Adrenal gland (tissue), 12 donors: Measurements from ENCODE around the gene TMEM270. TPM values are rescaled to one million over a fixed set of nuclear protein-coding genes. Genes with fewer than 3 reads are reported as not detected.

Experiments used
- DNase-seq, 7 donors: peaks; one replicate each; pipeline ENCODE4 v3.0.0-alpha.2; 2019 to 2020
- H3K27ac ChIP-seq, 5 donors: fragments of 200-600 bp; sonication (generic) in 4 of 5; 1 replicate in 3 of 5; 2 replicates in 2 of 5; pipeline versions ENCODE4 v1.5.1 to v1.8.0; 2016 to 2020; ENCODE audit warnings: mild to moderate bottlenecking in 1 of 5
- H3K27me3 ChIP-seq: fragments of 200-600 bp; 2 replicates; pipeline ENCODE4 v1.8.0; 2021
- H3K36me3 ChIP-seq, 2 donors: fragments of 200-600 bp; replicated peaks in 1 of 2; 1 replicate in 1 of 2; 2 replicates in 1 of 2; pipeline versions ENCODE4 v1.5.1 to v1.8.0; 2018 to 2022
- H3K4me1 ChIP-seq, 2 donors: fragments of 200-600 bp; replicated peaks in 1 of 2; 1 replicate in 1 of 2; 2 replicates in 1 of 2; pipeline versions ENCODE4 v1.5.1 to v1.8.0; 2018 to 2021
- H3K4me3 ChIP-seq, 4 donors: fragments of 200-600 bp; sonication (generic) in 3 of 4; one replicate each; pipeline ENCODE4 v1.5.1; 2016 to 2018
- H3K9me3 ChIP-seq, 3 donors: fragments of 200-600 bp; sonication (generic) in 1 of 3; replicated peaks in 1 of 3; 1 replicate in 2 of 3; 2 replicates in 1 of 3; pipeline versions ENCODE4 v1.5.1 to v1.8.0; 2016 to 2021
- CTCF ChIP-seq, 6 experiments: fragments of 450-650 bp in 4 of 6; fragments of 200-600 bp in 2 of 6; sonication (generic) in 1 of 6; IDR thresholded peaks; 1 replicate in 5 of 6; 2 replicates in 1 of 6; pipeline versions ENCODE4 v1.5.1 to v1.8.0; 2016 to 2021; ENCODE audit warnings: antibody characterized with exemption in 6 of 6, mild to moderate bottlenecking in 2 of 6, moderate library complexity in 1 of 6
- POLR2A ChIP-seq, 2 donors: fragments of 450-650 bp; IDR thresholded peaks; one replicate each; pipeline ENCODE4 v1.6.1; 2017; ENCODE audit warnings: antibody characterized with exemption in 2 of 2, mild to moderate bottlenecking in 2 of 2, moderate library complexity in 1 of 2
- WGBS, 4 donors: extraction: QIAGEN DNeasy Blood & Tissue Kit in 2 of 4; methylation state at CpG; one replicate each; pipeline versions ENCODE4 v1.1.5 to v1.1.7; 2013 to 2017; 5-methylcytosine and 5-hydroxymethylcytosine counted together
- intact Hi-C, 2 donors: fragments of 100-400 bp; cut with DNase I; formaldehyde crosslinking; loops; one replicate each; pipeline versions ENCODE4 v1.14.1 to v1.15.0; 2022 to 2023
- polyA plus RNA-seq, 3 donors: library from polyadenylated mRNA; stranded (reverse); fragments of 200-250 nt in 2 of 3; fragments of 350-450 nt in 1 of 3; fragmentation: Illumina TruSeq in 1 of 3; extraction: RNeasy Lipid Tissue Mini Kit (QIAGEN cat#74804) in 1 of 3; gene quantifications; one replicate each; pipeline ENCODE4 v1.2.3, GENCODE V29; 2013 to 2014
- total RNA-seq, 9 donors: library from RNA; depleted of rRNA in 4 of 9; stranded (reverse); fragments of >200 nt in 4 of 9; fragments of 120-200 nt in 1 of 9; fragmentation: NEBNext Ultra II Directional in 1 of 9; extraction: Animal tissue kit (Norgen Biotek cat#: 25700) in 1 of 9; gene quantifications; one replicate each; pipeline versions ENCODE4 v1.1.0 to v1.2.4, GENCODE V29; 2013 to 2023
- donor health status: healthy with polysubstance abuse.
- donor health status: Bipolar disorder and iron deficiency.
- donor health status: DM: yes; HTN: yes; CAD: no.
- donor health status: DM: no; HTN: no; CAD: no.
- donor health status: DM: no; HTN: no; CAD: no.
- donor health status: DM: yes; HTN: yes; CAD: no.

Gene TMEM270
- total and polyA plus RNA-seq, 12 donors: 0.20 to 0.56 TPM; not detected in 10

GRCh38 chr7:73909051-73909941 lies 48.3 kb downstream of the TMEM270 start:
- peak in 1 of 7 donors; percentile 34 for DNase-seq
- 56 to 59% (median 57%) methylated on average over 9 to 13 of the region's 13 CpGs for WGBS, 4 donors
- Histone ChIP-seq H3K27ac (no peak overlapping the region), H3K9me3 (no peaks in the 10 kb centered on the region), H3K36me3 (no peaks in the 10 kb centered on the region), H3K4me1 (no peaks in the 10 kb centered on the region), H3K27me3 (no peaks in the 10 kb centered on the region), H3K4me3 (no peak overlapping the region)
- TF ChIP-seq CTCF (IDR thresholded peaks at IDR 0.05) (no peak), POLR2A (IDR thresholded peaks at IDR 0.05) (no peak)
- intact Hi-C loops: no loop called here

- H3K9me3 ChIP-seq: no peaks in the 10 kb centered on the region
- no peaks in the 10 kb centered on the region for H3K4me1 ChIP-seq
- H3K27ac ChIP-seq: no peak overlapping the region
- WGBS, 4 donors: 76 to 88% (median 82%) methylated on average over 4 to 7 of the region's 7 CpGs
- H3K36me3 ChIP-seq: no peaks in the 10 kb centered on the region
- TF ChIP-seq CTCF (IDR thresholded peaks at IDR 0.05): no peak
- no peak for TF ChIP-seq POLR2A (IDR thresholded peaks at IDR 0.05)
- intact Hi-C loops: no loop called here
- H3K27me3 ChIP-seq: no peaks in the 10 kb centered on the region
- DNase-seq: no peak
- no peak overlapping the region for H3K4me3 ChIP-seq
These were observed 49.0 kb downstream of the TMEM270 start for GRCh38 chr7:73909996-73910395.

GRCh38 chr7:73912223-73912622 lies 51.3 kb downstream of the TMEM270 start:
- Histone ChIP-seq H3K27ac (no peak overlapping the region), H3K27me3 (no peaks in the 10 kb centered on the region), H3K36me3 (no peaks in the 10 kb centered on the region), H3K4me1 (no peaks in the 10 kb centered on the region), H3K4me3 (no peak overlapping the region), H3K9me3 (no peaks in the 10 kb centered on the region)
- no peak for DNase-seq
- intact Hi-C loops: no loop called here
- TF ChIP-seq POLR2A (IDR thresholded peaks at IDR 0.05) (no peak), CTCF (IDR thresholded peaks at IDR 0.05) (no peak)
- 73 to 89% (median 83%) methylated on average over 4 to 5 of the region's 5 CpGs for WGBS, 4 donors

Other genes starting within 250 kb of the TMEM270 start
- gene MLXIPL, start 236.6 kb upstream of the TMEM270 start, total RNA-seq: 100 to 1,000 TPM in 1 of 9 donors, 10 to 100 TPM in 7, under 1 TPM in 1; under 0.01 to 117 (median 41.0) TPM
- 100 to 1,000 TPM in 2 of 3 donors, 10 to 100 TPM in 1; 10.3 to 586 (median 248) TPM for gene MLXIPL, start 236.6 kb upstream of the TMEM270 start, polyA plus RNA-seq
- 1 to 10 TPM in 6 of 9 donors, under 1 TPM in 3; 0.54 to 7.0 (median 2.0) TPM for gene VPS37D, start 193.3 kb upstream of the TMEM270 start, total RNA-seq
- 1 to 10 TPM in 2 of 3 donors, under 1 TPM in 1; 0.20 to 2.0 (median 1.4) TPM for gene VPS37D, start 193.3 kb upstream of the TMEM270 start, polyA plus RNA-seq
- gene DNAJC30, start 177.7 kb upstream of the TMEM270 start, total RNA-seq: 10 to 100 TPM in 7 of 9 donors, 1 to 10 TPM in 2; 7.1 to 28.2 (median 16.1) TPM
- 10 to 100 TPM in 2 of 3 donors, 1 to 10 TPM in 1; 9.9 to 14.8 (median 13.9) TPM for gene DNAJC30, start 177.7 kb upstream of the TMEM270 start, polyA plus RNA-seq
- gene BUD23, start 177.6 kb upstream of the TMEM270 start, total RNA-seq: 10 to 100 TPM; 34.7 to 69.4 (median 60.2) TPM
- 100 to 1,000 TPM in 2 of 3 donors, 10 to 100 TPM in 1; 79.5 to 123 (median 115) TPM for gene BUD23, start 177.6 kb upstream of the TMEM270 start, polyA plus RNA-seq
- gene STX1A, start 141.5 kb upstream of the TMEM270 start, total RNA-seq: 1 to 10 TPM in 8 of 9 donors, under 1 TPM in 1; 0.52 to 8.0 (median 4.5) TPM
- 10 to 100 TPM in 1 of 3 donors, 1 to 10 TPM in 2; 5.3 to 28.1 (median 7.2) TPM for gene STX1A, start 141.5 kb upstream of the TMEM270 start, polyA plus RNA-seq
- 10 to 100 TPM; 13.0 to 23.6 (median 18.3) TPM for gene ABHD11, start 122.4 kb upstream of the TMEM270 start, total RNA-seq
- 10 to 100 TPM; 15.4 to 41.6 (median 39.2) TPM for gene ABHD11, start 122.4 kb upstream of the TMEM270 start, polyA plus RNA-seq
- under 1 TPM in 4 of 9 donors, not detected in 5; 0.22 to 0.72 (median 0.42) TPM for gene CLDN3, start 90.9 kb upstream of the TMEM270 start, total RNA-seq
- under 1 TPM in 2 of 3 donors, not detected in 1; 0.24 to 0.40 TPM for gene CLDN3, start 90.9 kb upstream of the TMEM270 start, polyA plus RNA-seq
- gene CLDN4, start 30.2 kb upstream of the TMEM270 start, total RNA-seq: 1 to 10 TPM in 1 of 9 donors, under 1 TPM in 7, not detected in 1; 0.16 to 1.2 (median 0.43) TPM
- gene CLDN4, start 30.2 kb upstream of the TMEM270 start, polyA plus RNA-seq: under 1 TPM; 0.04 to 0.48 (median 0.37) TPM
- 1 to 10 TPM in 8 of 9 donors, not detected in 1; 1.3 to 8.3 (median 3.0) TPM for gene METTL27, start 18.6 kb upstream of the TMEM270 start, total RNA-seq
- 1 to 10 TPM in 2 of 3 donors, under 1 TPM in 1; 0.40 to 2.2 (median 1.1) TPM for gene METTL27, start 18.6 kb upstream of the TMEM270 start, polyA plus RNA-seq
- gene ELN, start 167.0 kb downstream of the TMEM270 start, total RNA-seq: 10 to 100 TPM in 7 of 9 donors, 1 to 10 TPM in 2; 7.0 to 25.6 (median 15.6) TPM
- gene ELN, start 167.0 kb downstream of the TMEM270 start, polyA plus RNA-seq: 100 to 1,000 TPM in 1 of 3 donors, 10 to 100 TPM in 1, 1 to 10 TPM in 1; 4.6 to 107 (median 33.4) TPM
- 10 to 100 TPM; 17.7 to 32.1 (median 21.8) TPM for gene LIMK1, start 222.6 kb downstream of the TMEM270 start, total RNA-seq
- gene LIMK1, start 222.6 kb downstream of the TMEM270 start, polyA plus RNA-seq: 10 to 100 TPM in 1 of 3 donors, 1 to 10 TPM in 2; 7.2 to 18.6 (median 8.9) TPM